A549 (cell line): ENCODE measurements around the gene CELF4. TPM values are rescaled to one million over a fixed set of nuclear protein-coding genes. Genes with fewer than 3 reads are reported as not detected.

Experiments used
- ATAC-seq, 2 experiments: fragments of 200-7000 bp in 1 of 2; fragments of >200 bp in 1 of 2; cut with Nextera tagmentation in 1 of 2; cut with Tn5 transposase in 1 of 2; 3 replicates each; pipeline versions ENCODE4 v1.8.0 to v1.9.1; 2018 to 2020; ENCODE audit warnings: mild to moderate bottlenecking in 1 of 2, moderate library complexity in 1 of 2
- CTCF ChIA-PET: fragments of 300-600 bp; sonication (Branson Sonifier 250); formaldehyde crosslinking; extraction: SDS; loops from one replicate; lab custom pipeline; 2021; ENCODE audit warnings: antibody characterized with exemption, inconsistent platforms; lab: Yijun Ruan, JAX
- POLR2A ChIA-PET: fragments of 350-600 bp; formaldehyde crosslinking; extraction: SDS; loops from one replicate; lab custom pipeline; 2021; ENCODE audit warnings: antibody characterized with exemption, inconsistent platforms; lab: Yijun Ruan, JAX
- DNase-seq, 2 experiments: peaks; one replicate each; pipeline versions ENCODE4 v3.0.0 to v3.0.0-alpha.2; 2011 to 2016; ENCODE audit warnings: low read depth in 1 of 2, low spot score in 1 of 2
- FAIRE-seq: peaks from 2 replicates; lab custom pipeline; 2011; peaks lifted over from hg19 to GRCh38; lab: Jason Lieb, UNC
- H3K27ac ChIP-seq, 2 experiments: fragments of >200 bp; sonication (Bioruptor Twin); formaldehyde crosslinking; 3 replicates each; pipeline ENCODE4 v1.5.1; 2016 to 2017
- H3K4me1 ChIP-seq: fragments of >200 bp; sonication (Bioruptor Twin); formaldehyde crosslinking; 3 replicates; pipeline ENCODE4 v1.6.1; 2016
- H3K4me2 ChIP-seq: fragments of >200 bp; sonication (Bioruptor Twin); formaldehyde crosslinking; 3 replicates; pipeline ENCODE4 v1.6.1; 2016
- H3K4me3 ChIP-seq: fragments of >200 bp; sonication (Bioruptor Twin); formaldehyde crosslinking; 3 replicates; pipeline ENCODE4 v1.5.1; 2016
- H3K9me3 ChIP-seq: fragments of >200 bp; sonication (Bioruptor Twin); formaldehyde crosslinking; 3 replicates; pipeline ENCODE4 v1.6.1; 2016
- BCL3 ChIP-seq: fragments of >200 bp; sonication (Bioruptor Twin); formaldehyde crosslinking; IDR thresholded peaks from 3 replicates; pipeline ENCODE4 v1.6.1; 2016
- CBX2 ChIP-seq: fragments of 200-600 bp; sonication (generic); IDR thresholded peaks from 2 replicates; pipeline ENCODE4 v1.6.1; 2016; ENCODE audit warnings: low read depth, mild to moderate bottlenecking, borderline replicate concordance
- CEBPB ChIP-seq, 2 experiments: fragments of >200 bp in 1 of 2; sonication (Bioruptor Twin) in 1 of 2; formaldehyde crosslinking in 1 of 2; IDR thresholded peaks; 2 replicates each; pipeline ENCODE4 v1.6.1; 2012 to 2016
- CHD2 ChIP-seq: fragments of 150-350 bp; IDR thresholded peaks from 2 replicates; pipeline ENCODE4 v1.6.1; 2014; ENCODE audit warnings: low read length; ENCODE audit not compliant: partially characterized antibody
- CTCF ChIP-seq: fragments of >200 bp; sonication (Bioruptor Twin); formaldehyde crosslinking; IDR thresholded peaks from 3 replicates; pipeline ENCODE4 v1.5.1; 2016
- E2F6 ChIP-seq: IDR thresholded peaks from 2 replicates; pipeline ENCODE4 v1.6.1; 2012; ENCODE audit warnings: low read depth, borderline replicate concordance
- EHF ChIP-seq: fragments of 250-450 bp; sonication (Bioruptor Pico); IDR thresholded peaks from 2 replicates; pipeline ENCODE4 v1.5.0; 2020; ENCODE audit warnings: mild to moderate bottlenecking
- ELK1 ChIP-seq: fragments of 150-350 bp; IDR thresholded peaks from 2 replicates; pipeline ENCODE4 v1.6.1; 2014; ENCODE audit warnings: low read depth, mild to moderate bottlenecking, low read length
- EP300 ChIP-seq, 2 experiments: fragments of >200 bp; sonication (Bioruptor Twin); formaldehyde crosslinking; IDR thresholded peaks; 2 replicates in 1 of 2; 3 replicates in 1 of 2; pipeline ENCODE4 v1.6.1; 2016 to 2017
- ESRRA ChIP-seq: fragments of 150-350 bp; IDR thresholded peaks from 2 replicates; pipeline ENCODE4 v1.6.1; 2014; ENCODE audit warnings: mild to moderate bottlenecking, low read length, borderline replicate concordance
- FOSB ChIP-seq: fragments of 250-450 bp; sonication (Bioruptor Pico); IDR thresholded peaks from 2 replicates; pipeline ENCODE4 v1.5.0; 2020; ENCODE audit warnings: mild to moderate bottlenecking, moderate library complexity
- FOSL2 ChIP-seq, 2 experiments: fragments of 450-650 bp in 1 of 2; fragments of >200 bp in 1 of 2; sonication (Bioruptor Twin) in 1 of 2; formaldehyde crosslinking; IDR thresholded peaks; 2 replicates each; pipeline versions ENCODE4 v1.5.0 to v1.6.1; 2016 to 2020; ENCODE audit warnings: mild to moderate bottlenecking in 1 of 2, moderate library complexity in 1 of 2
- HDAC2 ChIP-seq: fragments of 200-600 bp; sonication (generic); IDR thresholded peaks from 2 replicates; pipeline ENCODE4 v1.6.1; 2016
- HES2 ChIP-seq: fragments of >200 bp; sonication (Bioruptor Twin); formaldehyde crosslinking; IDR thresholded peaks from 2 replicates; pipeline ENCODE4 v1.6.1; 2016
- HOXB13 ChIP-seq: fragments of 250-450 bp; sonication (Bioruptor Pico); IDR thresholded peaks from 2 replicates; pipeline ENCODE4 v1.5.0; 2020; ENCODE audit warnings: low read depth, mild to moderate bottlenecking, moderate library complexity
- MAFK ChIP-seq: fragments of 450-650 bp; IDR thresholded peaks from 2 replicates; pipeline ENCODE4 v1.6.1; 2014; ENCODE audit not compliant: partially characterized antibody
- MAX ChIP-seq: IDR thresholded peaks from 2 replicates; pipeline ENCODE4 v1.6.1; 2012
- MYC ChIP-seq: IDR thresholded peaks from 2 replicates; pipeline ENCODE4 v1.6.1; 2012; ENCODE audit warnings: mild to moderate bottlenecking, inconsistent platforms, low read length, improper control_type of control experiment, borderline replicate concordance
- NR3C1 ChIP-seq: fragments of >200 bp; sonication (Bioruptor Twin); formaldehyde crosslinking; IDR thresholded peaks from 3 replicates; pipeline ENCODE4 v1.6.1; 2017
- PHF8 ChIP-seq: fragments of 200-600 bp; sonication (generic); IDR thresholded peaks from 2 replicates; pipeline ENCODE4 v1.6.1; 2016; ENCODE audit warnings: low read depth, mild to moderate bottlenecking, antibody characterized with exemption, moderate library complexity, borderline replicate concordance
- RFX5 ChIP-seq: fragments of 450-650 bp; IDR thresholded peaks from 2 replicates; pipeline ENCODE4 v1.7.1; 2014; ENCODE audit warnings: antibody characterized with exemption, mild to moderate bottlenecking, moderate library complexity
- TFCP2L1 ChIP-seq: fragments of 250-450 bp; sonication (Bioruptor Pico); IDR thresholded peaks from 2 replicates; pipeline ENCODE4 v1.5.0; 2021; ENCODE audit warnings: mild to moderate bottlenecking
- USF2 ChIP-seq: fragments of 450-650 bp; IDR thresholded peaks from 2 replicates; pipeline ENCODE4 v1.6.1; 2014; ENCODE audit warnings: antibody characterized with exemption
- ZNF302 ChIP-seq: fragments of 250-450 bp; sonication (Bioruptor Pico); IDR thresholded peaks from 2 replicates; pipeline ENCODE4 v1.9.0; 2021; ENCODE audit warnings: inconsistent platforms, mild to moderate bottlenecking, moderate library complexity
- WGBS: methylation state at CpG from one replicate; pipeline ENCODE4 v1.1.6; 2017; ENCODE audit errors: missing lambda C conversion rate; 5-methylcytosine and 5-hydroxymethylcytosine counted together
- polyA plus RNA-seq, 4 experiments: library from polyadenylated mRNA; depleted of rRNA in 3 of 4; stranded (reverse); fragments of >200 nt; fragmentation: RNase III in 1 of 4; extraction: RNeasy Plus Mini Kit Qiagen cat#74134 plus additional on column Dnase treatment in 1 of 4; gene quantifications; 2 replicates in 3 of 4; 3 replicates in 1 of 4; pipeline ENCODE4 v1.2.3, GENCODE V29; 2011 to 2017

Gene CELF4
- polyA plus RNA-seq, 2 of the 4 experiments (the other 2 are of a cell fraction), result 0.08 TPM; not detected in 1

GRCh38 chr18:37520508-37520907, 45.1 kb downstream of the CELF4 start (continued):
- TF ChIP-seq EP300 (IDR thresholded peaks at IDR 0.05), result no peak
- no peak for TF ChIP-seq ZNF302 (CRISPR knock-in tag)

GRCh38 chr18:37519510-37520135, 46.0 kb downstream of the CELF4 start:
- Histone ChIP-seq H3K4me3 (no peak overlapping the region), H3K27ac (no peak overlapping the region), H3K4me2 (no peak overlapping the region), H3K9me3 (no peaks in the 10 kb centered on the region), H3K4me1 (no peaks in the 10 kb centered on the region)
- ATAC-seq (no peak; a peak in 1 of 6 replicates), DNase-seq (no peak), FAIRE-seq (no peak)
- POLR2A ChIA-PET, result no interaction called here
- no peak for TF ChIP-seq ESRRA
- TF ChIP-seq HES2, result no peak
- no peak for TF ChIP-seq CEBPB (IDR thresholded peaks at IDR 0.05)
- no peak for TF ChIP-seq FOSL2 (IDR thresholded peaks at IDR 0.05)
- TF ChIP-seq FOSL2 (CRISPR knock-in tag; IDR thresholded peaks at IDR 0.05), result no peak
- TF ChIP-seq MYC, result no peak
- TF ChIP-seq HOXB13, result no peak
- TF ChIP-seq EP300 (IDR thresholded peaks at IDR 0.05), result no peak
- no peak for TF ChIP-seq NR3C1
- no peak for TF ChIP-seq E2F6
- no peak for TF ChIP-seq ZNF302 (CRISPR knock-in tag)
- TF ChIP-seq FOSB (CRISPR knock-in tag), result no peak
- TF ChIP-seq CTCF, result no peak
- TF ChIP-seq HDAC2, result no peak
- TF ChIP-seq RFX5, result no peak
- no peak for TF ChIP-seq PHF8
- no peak for TF ChIP-seq CBX2
- WGBS, result 1% methylated on average over 8 of the region's 9 CpGs
- CTCF ChIA-PET, result no interaction called here

- TF ChIP-seq CHD2, result no peak
- CTCF ChIA-PET, result interaction anchor here (1.5 kb wide), 1 partner anchor 21 kb away, joined by 3 read pairs; no protein-coding TSS in a partner anchor
- Histone ChIP-seq H3K9me3 (no peaks in the 10 kb centered on the region), H3K4me1 (no peaks in the 10 kb centered on the region), H3K4me2 (no peak overlapping the region), H3K27ac (no peak overlapping the region), H3K4me3 (no peak overlapping the region)
- POLR2A ChIA-PET, result no interaction called here
- ATAC-seq (no peak), DNase-seq (no peak), FAIRE-seq (no peak)
- 11% methylated on average over 3 of the region's 5 CpGs for WGBS
Observed at GRCh38 chr18:37516361-37516853, 49.2 kb downstream of the CELF4 start.

GRCh38 chr18:37514953-37515352, 50.6 kb downstream of the CELF4 start:
- Histone ChIP-seq H3K9me3 (no peaks in the 10 kb centered on the region), H3K4me3 (no peak overlapping the region), H3K27ac (no peak overlapping the region), H3K4me2 (no peak overlapping the region), H3K4me1 (no peaks in the 10 kb centered on the region)
- ChIA-PET POLR2A (no interaction called here), CTCF (no interaction called here)
- WGBS, result 55% methylated on average over 3 of the region's 3 CpGs
- no peak for TF ChIP-seq MAX
- TF ChIP-seq MAFK, result no peak
- no peak for TF ChIP-seq EHF (CRISPR knock-in tag)
- no peak for TF ChIP-seq USF2
- TF ChIP-seq ELK1, result no peak
- no peak for TF ChIP-seq E2F6
- TF ChIP-seq BCL3, result no peak
- no peak for TF ChIP-seq TFCP2L1 (CRISPR knock-in tag)
- ATAC-seq (no peak), DNase-seq (no peak), FAIRE-seq (no peak)
